GM04503 (cell line): ENCODE data around the gene VPS11.

ENCODE experiments used
- DNase-seq: peaks from one replicate; pipeline ENCODE4 v3.0.0-alpha.2; 2012; ENCODE audit warnings: low read depth

Gene VPS11

DNA sequence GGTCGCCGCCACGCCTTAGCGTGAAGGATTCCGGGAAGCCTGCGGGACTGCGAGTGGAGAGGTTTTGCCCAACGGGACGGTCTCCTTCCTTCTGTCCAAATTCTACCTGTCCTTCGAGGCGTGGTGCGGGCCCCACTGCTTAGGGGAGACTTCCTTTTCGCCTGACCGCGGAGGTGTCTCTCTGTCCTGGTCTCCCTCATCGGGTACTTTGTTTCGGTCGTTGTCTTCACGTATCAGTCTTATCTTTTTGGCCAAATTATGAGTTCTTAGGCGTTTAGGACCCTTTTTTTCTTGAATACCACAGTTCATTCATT is 54.1 kb downstream of the VPS11 start:
- no peak for DNase-seq

DNA sequence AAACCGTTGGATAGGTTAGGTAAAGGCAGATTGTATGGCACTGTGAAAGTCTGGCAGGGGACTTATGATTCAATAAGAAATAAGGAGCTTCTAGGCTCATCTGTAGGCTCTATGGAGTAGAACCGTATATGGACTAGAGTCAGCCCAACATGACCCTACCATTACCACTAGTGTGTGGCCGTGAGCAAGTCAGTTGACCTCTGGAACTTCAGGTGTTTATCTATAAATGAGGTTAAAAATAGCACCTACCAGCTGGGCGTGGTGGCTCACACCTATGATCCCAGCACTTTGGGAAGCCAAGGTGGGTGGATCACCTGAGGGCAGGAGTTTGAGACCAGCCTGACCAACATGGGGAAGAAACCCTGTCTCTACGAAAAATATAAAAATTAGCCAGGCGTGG is 58.2 kb downstream of the VPS11 start:
- DNase-seq = no peak

DNA sequence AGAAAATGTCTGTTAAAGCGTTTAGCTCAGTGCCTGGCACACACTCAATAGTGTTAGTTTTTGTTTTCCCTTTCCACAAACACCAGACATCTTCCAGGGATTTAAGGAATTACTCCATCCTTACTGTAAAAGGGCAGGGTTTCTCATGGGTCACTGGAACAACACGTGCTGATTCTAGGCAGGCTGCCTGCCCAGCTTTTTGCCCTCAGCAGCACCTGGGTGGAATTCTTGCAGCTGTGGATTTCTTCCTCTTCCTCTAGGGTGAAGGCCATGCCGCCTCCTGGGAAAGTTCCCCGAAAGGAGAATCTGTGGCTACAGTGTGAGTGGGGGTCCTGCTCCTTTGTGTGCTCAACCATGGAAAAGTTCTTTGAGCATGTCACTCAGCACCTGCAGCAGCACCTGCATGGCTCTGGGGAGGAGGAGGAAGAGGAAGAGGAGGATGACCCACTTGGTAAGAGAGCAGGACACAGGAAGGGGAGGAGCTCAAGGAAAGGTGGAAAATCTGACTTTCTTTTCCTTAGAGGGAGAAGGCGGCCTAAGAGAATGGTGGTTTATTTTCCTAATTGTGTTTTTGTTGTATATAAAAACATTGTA is 59.2 kb downstream of the VPS11 start:
- DNase-seq = no peak

DNA sequence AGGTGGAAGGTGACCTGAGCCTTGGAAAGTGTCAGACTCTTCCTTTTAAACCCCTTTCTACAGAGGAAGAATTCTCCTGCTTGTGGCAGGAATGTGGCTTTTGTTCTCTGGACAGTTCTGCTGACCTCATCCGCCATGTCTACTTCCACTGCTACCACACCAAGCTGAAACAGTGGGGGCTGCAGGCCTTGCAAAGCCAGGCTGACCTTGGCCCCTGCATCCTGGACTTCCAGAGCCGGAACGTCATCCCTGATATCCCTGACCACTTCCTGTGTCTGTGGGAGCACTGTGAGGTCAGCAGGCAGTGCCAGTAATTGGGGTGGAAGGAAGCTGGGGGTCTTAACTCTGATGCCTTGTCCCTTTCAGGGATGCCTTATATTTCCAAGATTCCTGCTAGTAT is 63.0 kb downstream of the VPS11 start:
- no peak for DNase-seq
